ENCODE data around the gene CHMP5.

The CHMP5 gene

DNA sequence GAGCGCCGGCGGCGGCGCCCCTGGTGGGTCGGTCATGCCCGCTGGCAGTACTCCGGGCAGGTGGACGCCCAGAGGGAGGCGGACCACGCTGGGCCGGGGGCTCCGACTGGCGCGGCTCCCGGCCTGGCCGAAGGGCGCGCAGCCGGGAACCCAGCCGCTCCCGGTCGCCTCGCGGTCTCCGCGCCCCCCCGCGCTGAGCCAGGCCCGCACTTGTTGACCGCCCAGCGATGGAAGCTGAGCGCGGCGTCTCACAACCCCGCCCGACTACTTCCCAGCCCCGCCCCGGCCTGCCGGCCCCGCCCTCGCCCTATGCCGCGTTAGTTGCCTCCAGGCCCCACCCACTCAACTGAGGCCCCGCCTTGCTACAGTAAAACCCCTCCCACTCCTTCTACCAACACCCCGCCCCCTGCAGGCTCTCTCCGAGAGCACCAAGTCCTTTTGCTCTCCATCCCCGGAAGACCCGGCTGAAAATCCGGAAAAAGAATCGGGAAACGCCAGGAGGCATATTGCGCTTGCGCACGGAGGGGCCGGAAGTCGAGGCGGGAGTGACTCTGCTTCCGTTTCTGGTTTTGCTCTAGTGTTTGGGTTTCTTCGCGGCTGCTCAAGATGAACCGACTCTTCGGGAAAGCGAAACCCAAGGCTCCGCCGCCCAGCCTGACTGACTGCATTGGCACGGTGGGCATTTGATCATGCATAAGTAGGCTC, at the start of gene CHMP5, which contains the start of gene BAG1:
CHMP5 (plus strand) TSS at position 577 of the 705 bp plus-strand sequence; CDS start at position 607, 30 bp downstream.
BAG1 (minus strand) TSS at position 236 of the 705 bp plus-strand sequence.
- TF ChIP-seq CTCF (IDR thresholded peaks at IDR 0.05) (peak; percentile 44), ZFX (IDR thresholded peaks at IDR 0.05; ENCODE audit: borderline replicate concordance) (no peak)
- peak within 1 kb of the TSS; percentile 83 for H3K27ac ChIP-seq

DNA sequence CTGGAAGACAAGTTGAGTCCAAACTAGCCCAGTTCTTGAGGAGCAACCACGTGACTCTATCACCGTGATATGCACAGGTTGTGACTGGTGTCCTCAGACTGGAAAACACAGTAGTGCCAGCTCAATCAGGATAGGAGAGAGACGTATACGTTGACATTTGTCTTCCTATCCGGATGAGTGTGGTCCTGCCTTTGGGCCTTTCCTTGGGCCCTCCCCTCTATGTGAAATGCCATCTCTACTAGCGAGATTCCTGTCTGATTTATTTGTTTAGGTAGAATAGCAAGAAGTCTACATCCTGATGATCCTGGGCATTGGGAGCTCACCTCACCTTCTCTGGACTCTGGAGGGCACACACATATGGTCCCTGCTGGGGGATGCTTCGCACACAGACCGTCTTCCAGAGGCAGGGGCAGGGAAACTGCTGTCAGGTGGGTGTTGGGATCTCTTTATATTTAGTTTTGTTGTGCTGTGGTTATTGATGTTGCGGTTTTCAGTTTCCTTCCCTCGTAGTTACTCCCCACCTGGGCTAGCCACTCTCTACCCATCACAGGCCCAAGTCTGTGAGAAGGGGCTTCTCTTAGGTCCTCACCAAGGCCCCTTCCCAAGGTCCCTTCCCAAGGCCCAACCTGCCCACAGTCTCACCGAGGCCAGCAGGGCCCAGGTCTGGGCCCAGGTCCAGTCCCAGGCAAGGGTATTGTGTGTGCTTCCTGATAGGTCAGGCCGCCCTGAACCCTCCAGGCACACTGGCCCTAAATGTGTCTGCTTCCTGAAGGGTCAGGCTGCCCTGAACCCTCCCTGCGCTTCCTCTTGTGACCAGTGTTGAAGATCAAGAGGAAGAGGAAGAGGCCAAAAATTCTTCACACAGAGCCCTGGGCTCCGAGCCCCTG, 43.9 kb upstream of the CHMP5 start:
- TF ChIP-seq ZFX (IDR thresholded peaks at IDR 0.05; ENCODE audit: borderline replicate concordance), result no peak
- TF ChIP-seq CTCF (IDR thresholded peaks at IDR 0.05), result no peak
- no peak overlapping the region for H3K27ac ChIP-seq

- TF ChIP-seq ZFX (IDR thresholded peaks at IDR 0.05; ENCODE audit: borderline replicate concordance) (no peak), CTCF (IDR thresholded peaks at IDR 0.05) (no peak)
Observed at GRCh38 chr9:33221568-33221884, 43.3 kb upstream of the CHMP5 start.

DNA sequence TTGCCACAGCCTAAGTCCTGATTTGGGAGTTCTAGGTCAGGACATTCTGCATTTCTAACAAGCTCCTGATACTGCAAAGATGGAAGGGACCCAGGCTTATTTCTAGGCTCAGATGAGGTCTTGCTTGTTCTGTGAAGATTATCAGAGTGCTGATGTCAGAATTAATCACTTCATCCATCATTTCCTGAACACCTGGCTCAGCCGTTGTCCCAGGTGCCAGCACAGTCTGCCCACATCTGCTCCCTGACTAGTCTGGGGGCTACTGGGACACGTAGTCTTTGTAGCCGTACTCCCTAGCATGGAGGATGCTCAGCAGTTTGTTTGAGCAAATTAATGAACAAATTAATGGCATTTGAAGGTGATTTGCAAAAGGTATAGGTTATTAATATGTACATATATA, 42.8 kb upstream of the CHMP5 start:
- H3K27ac ChIP-seq, result no peak overlapping the region

More at GRCh38 chr9:33221568-33221884, 43.3 kb upstream of the CHMP5 start:
- no peak overlapping the region for H3K27ac ChIP-seq

GRCh38 chr9:33223696-33224095, 41.2 kb upstream of the CHMP5 start:
- H3K27ac ChIP-seq, result no peak overlapping the region
- TF ChIP-seq CTCF (IDR thresholded peaks at IDR 0.05) (no peak), ZFX (IDR thresholded peaks at IDR 0.05; ENCODE audit: borderline replicate concordance) (no peak)

More for the DNA sequence above, 42.8 kb upstream of the CHMP5 start:
- TF ChIP-seq ZFX (IDR thresholded peaks at IDR 0.05; ENCODE audit: borderline replicate concordance), result no peak
- no peak for TF ChIP-seq CTCF (IDR thresholded peaks at IDR 0.05)

GRCh38 chr9:33225319-33226147, 39.3 kb upstream of the CHMP5 start:
- TF ChIP-seq ZFX (IDR thresholded peaks at IDR 0.05; ENCODE audit: borderline replicate concordance), result no peak
- peak; percentile 91 for TF ChIP-seq CTCF (IDR thresholded peaks at IDR 0.05)

More at GRCh38 chr9:33225319-33226147, 39.3 kb upstream of the CHMP5 start:
- H3K27ac ChIP-seq, result no peak overlapping the region
